T-cell (primary cell): ENCODE results near the gene CRYBG3. TPM values are rescaled to one million over a fixed set of nuclear protein-coding genes. Genes with fewer than 3 reads are reported as not detected.

Experiments
- ATAC-seq, 4 experiments: fragments of 200-7000 bp in 3 of 4; fragments of 150-1000 bp in 1 of 4; cut with Tn5 transposase; replicated peaks in 1 of 4; 1 replicate in 3 of 4; 2 replicates in 1 of 4; pipeline ENCODE4 v1.10.0; 2021; ENCODE audit warnings: moderate library complexity in 3 of 4, mild to moderate bottlenecking in 2 of 4, moderate number of reproducible peaks in 1 of 4
- CTCF ChIA-PET, 2 donors: fragments of 300-600 bp; sonication (Branson Sonifier 250); formaldehyde crosslinking; loops; one replicate each; lab custom pipeline; 2022; ENCODE audit warnings: antibody characterized with exemption in 2 of 2; lab: Charles Lee
- POLR2A ChIA-PET, 2 donors: fragments of 300-600 bp; sonication (Branson Sonifier 250); formaldehyde crosslinking; loops; one replicate each; lab custom pipeline; 2022; ENCODE audit warnings: antibody characterized with exemption in 2 of 2; lab: Charles Lee
- DNase-seq, 35 experiments: peaks; one replicate each; pipeline versions ENCODE4 v3.0.0 to v3.0.0-alpha.2; 2013 to 2023
- H3K27ac ChIP-seq: one replicate; pipeline ENCODE4 v1.5.1; 2013; ENCODE audit warnings: low read length
- H3K27me3 ChIP-seq, 2 experiments: replicated peaks in 1 of 2; 1 replicate in 1 of 2; 2 replicates in 1 of 2; pipeline versions ENCODE4 v1.6.1 to v1.7.0; 2013; ENCODE audit warnings: low read length in 1 of 2, mixed read lengths in 1 of 2; ENCODE audit not compliant: control insufficient read depth in 2 of 2, insufficient read depth in 2 of 2; ENCODE audit errors: extremely low read depth in 1 of 2
- H3K36me3 ChIP-seq, 2 donors: 1 replicate in 1 of 2; 2 replicates in 1 of 2; pipeline versions ENCODE4 v1.6.1 to v1.7.0; 2013; ENCODE audit warnings: low read length in 1 of 2; ENCODE audit not compliant: control insufficient read depth in 2 of 2, insufficient read depth in 1 of 2; ENCODE audit errors: extremely low read depth in 1 of 2
- H3K4me1 ChIP-seq, 2 experiments: 1 replicate in 1 of 2; 2 replicates in 1 of 2; pipeline versions ENCODE4 v1.6.1 to v1.7.0; 2013; ENCODE audit warnings: low read length in 2 of 2, mixed read lengths in 1 of 2; ENCODE audit not compliant: insufficient read depth in 2 of 2, control insufficient read depth in 1 of 2; ENCODE audit errors: extremely low read depth in 1 of 2
- H3K4me3 ChIP-seq, 2 donors: 1 replicate in 1 of 2; 2 replicates in 1 of 2; pipeline versions ENCODE4 v1.5.1 to v1.7.0; 2013; ENCODE audit warnings: mild to moderate bottlenecking in 2 of 2, low read length in 1 of 2, moderate library complexity in 1 of 2; ENCODE audit not compliant: control insufficient read depth in 1 of 2; ENCODE audit errors: extremely low read depth in 1 of 2
- H3K9me3 ChIP-seq: 2 replicates; pipeline ENCODE4 v1.7.0; 2013
- H3K27ac Mint-ChIP-seq, 2 donors: one replicate each; pipeline ENCODE4 v1.8.0; 2020 to 2021; ENCODE audit warnings: mild to moderate bottlenecking in 2 of 2, mixed read lengths in 2 of 2
- H3K27me3 Mint-ChIP-seq, 2 donors: one replicate each; pipeline ENCODE4 v1.8.0; 2021 to 2022; ENCODE audit warnings: mixed read lengths in 2 of 2
- H3K36me3 Mint-ChIP-seq: one replicate; pipeline ENCODE4 v1.8.0; 2021; ENCODE audit warnings: mixed read lengths
- H3K4me1 Mint-ChIP-seq, 3 donors: one replicate each; pipeline ENCODE4 v1.8.0; 2020 to 2022; ENCODE audit warnings: mixed read lengths in 3 of 3, mild to moderate bottlenecking in 1 of 3
- H3K4me3 Mint-ChIP-seq, 3 donors: one replicate each; pipeline ENCODE4 v1.8.0; 2020 to 2022; ENCODE audit warnings: mild to moderate bottlenecking in 3 of 3, mixed read lengths in 3 of 3, moderate library complexity in 3 of 3
- H3K9me3 Mint-ChIP-seq, 3 donors: one replicate each; pipeline ENCODE4 v1.8.0; 2020 to 2022; ENCODE audit warnings: mixed read lengths in 3 of 3
- WGBS: methylation state at CpG from one replicate; pipeline ENCODE4 v1.1.5; 2013; ENCODE audit warnings: missing lambda C conversion rate; ENCODE audit not compliant: insufficient coverage; 5-methylcytosine and 5-hydroxymethylcytosine counted together
- total RNA-seq, 35 experiments: library from RNA in 6 of 35; stranded (reverse) in 6 of 35; fragments of 120-200 nt in 1 of 35; gene quantifications; one replicate each; pipeline versions ENCODE4 v1.2.1 to v1.2.4 and lab custom pipeline; 2013 to 2026

CRYBG3 gene
- total RNA-seq, 5 donors from 2014 or later (not counting 1 experiment from before 2014, with no cell fraction given): 3.1 to 5.8 (median 5.3) TPM

- ChIA-PET POLR2A (no interaction called here), CTCF (no interaction called here)
- no peak for DNase-seq
- Histone ChIP-seq H3K27ac (no peak overlapping the region), H3K4me1 (no peaks in the 10 kb centered on the region), H3K36me3 (peaks cover 0 to 2% of the 10 kb centered on the region in 2 donors), H3K4me3 (no peak overlapping the region), H3K27me3 (no peaks in the 10 kb centered on the region), H3K9me3 (no peaks in the 10 kb centered on the region)
- no peak for ATAC-seq
- Mint-ChIP-seq H3K4me3 (no peak overlapping the region), H3K27me3 (no peaks in the 10 kb centered on the region), H3K27ac (no peak overlapping the region), H3K9me3 (peaks cover 0 to 3% (median 0%) of the 10 kb centered on the region in 3 donors), H3K4me1 (peaks cover 12 to 13% (median 13%) of the 10 kb centered on the region in 3 donors), H3K36me3 (peaks cover 49% of the 10 kb centered on the region)
- 93% methylated on average over 2 of the region's 3 CpGs for WGBS
Observed at GRCh38 chr3:97917813-97918536, 96.2 kb downstream of the CRYBG3 start.

- no peaks in the 10 kb centered on the region for H3K4me1 ChIP-seq
- Mint-ChIP-seq H3K27ac (no peak overlapping the region), H3K9me3 (peaks cover 4 to 13% (median 6%) of the 10 kb centered on the region in 3 donors), H3K36me3 (peaks cover 47% of the 10 kb centered on the region), H3K27me3 (no peaks in the 10 kb centered on the region), H3K4me3 (no peak overlapping the region), H3K4me1 (no peaks in the 10 kb centered on the region)
- no peaks in the 10 kb centered on the region for H3K27me3 ChIP-seq
- no peaks in the 10 kb centered on the region for H3K36me3 ChIP-seq
- ChIA-PET POLR2A (no interaction called here), CTCF (no interaction called here)
- H3K4me3 ChIP-seq: no peak overlapping the region
- no peak overlapping the region for H3K27ac ChIP-seq
- no peaks in the 10 kb centered on the region for H3K9me3 ChIP-seq
- DNase-seq (no peak), ATAC-seq (no peak)
Observed at GRCh38 chr3:97927704-97928103, 105.9 kb downstream of the CRYBG3 start.

- H3K36me3 Mint-ChIP-seq: peaks cover 38% of the 10 kb centered on the region
- H3K36me3 ChIP-seq: no peaks in the 10 kb centered on the region
- H3K4me1 Mint-ChIP-seq: no peaks in the 10 kb centered on the region
- CTCF ChIA-PET: interaction anchor here in 1 of 2 donors (1.0 kb wide), 1 partner anchor 8 kb away, joined by 3 read pairs; no protein-coding TSS in a partner anchor
- no peak overlapping the region for H3K27ac ChIP-seq
- 80% methylated on average over 1 of the region's 4 CpGs for WGBS
- POLR2A ChIA-PET: no interaction called here
- DNase-seq: no peak
- peaks cover 4 to 13% (median 6%) of the 10 kb centered on the region in 3 donors for H3K9me3 Mint-ChIP-seq
- H3K4me3 Mint-ChIP-seq: no peak overlapping the region
- H3K4me3 ChIP-seq: no peak overlapping the region
- no peak for ATAC-seq
- no peaks in the 10 kb centered on the region for H3K27me3 ChIP-seq
- H3K4me1 ChIP-seq: no peaks in the 10 kb centered on the region
- no peak overlapping the region for H3K27ac Mint-ChIP-seq
- no peaks in the 10 kb centered on the region for H3K9me3 ChIP-seq
- no peaks in the 10 kb centered on the region for H3K27me3 Mint-ChIP-seq
Observed at GRCh38 chr3:97928986-97929385, 107.2 kb downstream of the CRYBG3 start.

GRCh38 chr3:97930018-97930417, 108.2 kb downstream of the CRYBG3 start:
- Histone ChIP-seq H3K9me3 (no peaks in the 10 kb centered on the region), H3K36me3 (no peaks in the 10 kb centered on the region), H3K4me1 (no peaks in the 10 kb centered on the region), H3K4me3 (no peak overlapping the region), H3K27ac (no peak overlapping the region), H3K27me3 (no peaks in the 10 kb centered on the region)
- DNase-seq (no peak), ATAC-seq (no peak)
- H3K4me3 Mint-ChIP-seq: no peak overlapping the region
- H3K9me3 Mint-ChIP-seq: peaks cover 2 to 13% (median 6%) of the 10 kb centered on the region in 3 donors
- no peak overlapping the region for H3K27ac Mint-ChIP-seq
- no peaks in the 10 kb centered on the region for H3K4me1 Mint-ChIP-seq
- peaks cover 30% of the 10 kb centered on the region for H3K36me3 Mint-ChIP-seq
- CTCF ChIA-PET: interaction anchor here in 1 of 2 donors (1.0 kb wide), 1 partner anchor 9 kb away, joined by 3 read pairs; no protein-coding TSS in a partner anchor
- POLR2A ChIA-PET: interaction anchor here in 1 of 2 donors (0.6 kb wide), 1 partner anchor 62 kb away, joined by 3 read pairs; no protein-coding TSS in a partner anchor
- no peaks in the 10 kb centered on the region for H3K27me3 Mint-ChIP-seq

- Mint-ChIP-seq H3K27ac (no peak overlapping the region), H3K4me3 (no peak overlapping the region), H3K36me3 (peaks cover 25% of the 10 kb centered on the region), H3K4me1 (peaks cover 0 to 5% (median 0%) of the 10 kb centered on the region in 3 donors), H3K9me3 (peaks cover 2 to 13% (median 6%) of the 10 kb centered on the region in 3 donors), H3K27me3 (no peaks in the 10 kb centered on the region)
- POLR2A ChIA-PET: no interaction called here
- DNase-seq (no peak), ATAC-seq (no peak)
- no peak overlapping the region for H3K4me3 ChIP-seq
- CTCF ChIA-PET: no interaction called here
- H3K4me1 ChIP-seq: no peaks in the 10 kb centered on the region
- no CpG with 5 or more reads among the region's 2 CpGs for WGBS
- H3K9me3 ChIP-seq: no peaks in the 10 kb centered on the region
- H3K27ac ChIP-seq: no peak overlapping the region
- H3K27me3 ChIP-seq: no peaks in the 10 kb centered on the region
- no peaks in the 10 kb centered on the region for H3K36me3 ChIP-seq
Observed at GRCh38 chr3:97931218-97931617, 109.4 kb downstream of the CRYBG3 start.

GRCh38 chr3:97932387-97932801, 110.6 kb downstream of the CRYBG3 start:
- ChIA-PET CTCF (interaction anchor here in 1 of 2 donors (0.7 kb wide), 1 partner anchor 17 kb away, joined by 3 read pairs; no protein-coding TSS in a partner anchor), POLR2A (no interaction called here)
- H3K4me3 Mint-ChIP-seq: no peak overlapping the region
- H3K9me3 Mint-ChIP-seq: peaks cover 2 to 13% (median 6%) of the 10 kb centered on the region in 3 donors
- H3K27me3 ChIP-seq: no peaks in the 10 kb centered on the region
- no peaks in the 10 kb centered on the region for H3K27me3 Mint-ChIP-seq
- H3K9me3 ChIP-seq: no peaks in the 10 kb centered on the region
- 92% methylated on average over 3 of the region's 4 CpGs for WGBS
- peaks cover 0 to 6% (median 0%) of the 10 kb centered on the region in 3 donors for H3K4me1 Mint-ChIP-seq
- no peak overlapping the region for H3K27ac Mint-ChIP-seq
- no peak overlapping the region for H3K27ac ChIP-seq
- no peaks in the 10 kb centered on the region for H3K36me3 ChIP-seq
- no peak overlapping the region for H3K4me3 ChIP-seq
- no peaks in the 10 kb centered on the region for H3K4me1 ChIP-seq
- no peak for ATAC-seq
- H3K36me3 Mint-ChIP-seq: peaks cover 21% of the 10 kb centered on the region
- DNase-seq: no peak
